OCI-LY7 (cell line): ENCODE results near the gene OSBPL6. TPM values are rescaled to one million over a fixed set of nuclear protein-coding genes. Genes with fewer than 3 reads are reported as not detected.

Experiments used
- BruUV-seq: library from RNA; stranded (reverse); fragments of 400-500 nt; replicated peaks from 2 replicates; lab custom pipeline; 2021; lab: Mats Ljungman, UMichigan
- CTCF ChIA-PET: fragments of 300-600 bp; sonication (Branson Sonifier 250); formaldehyde crosslinking; loops from one replicate; lab custom pipeline; 2022; ENCODE audit warnings: antibody characterized with exemption; ENCODE audit not compliant: unreplicated experiment; lab: Charles Lee
- POLR2A ChIA-PET: fragments of 300-600 bp; sonication (Branson Sonifier 250); formaldehyde crosslinking; loops from one replicate; lab custom pipeline; 2022; ENCODE audit warnings: antibody characterized with exemption; lab: Charles Lee
- DNase-seq: peaks from one replicate; pipeline ENCODE4 v3.0.0-alpha.2; 2015; ENCODE audit warnings: low spot score
- H2AFZ ChIP-seq: fragments of 200-600 bp; sonication (generic), shearing (Covaris generic); 2 replicates; pipeline ENCODE4 v1.6.1; 2014; ENCODE audit warnings: mild to moderate bottlenecking, antibody characterized with exemption, low read length, moderate library complexity
- H3K27ac ChIP-seq: fragments of 200-600 bp; sonication (generic); 2 replicates; pipeline ENCODE4 v1.5.1; 2014; ENCODE audit warnings: mixed run types, low read depth, mild to moderate bottlenecking, moderate library complexity, low read length, inconsistent platforms; ENCODE audit not compliant: poor library complexity, severe bottlenecking
- H3K36me3 ChIP-seq: fragments of 200-600 bp; sonication (generic); 2 replicates; pipeline ENCODE4 v1.6.1; 2014; ENCODE audit warnings: mild to moderate bottlenecking, antibody characterized with exemption, low read length, moderate library complexity, mixed read lengths; ENCODE audit not compliant: insufficient read depth
- H3K4me1 ChIP-seq: fragments of 200-600 bp; sonication (generic); 2 replicates; pipeline ENCODE4 v1.5.1; 2014; ENCODE audit warnings: mild to moderate bottlenecking, low read length; ENCODE audit not compliant: insufficient read depth, poor library complexity, severe bottlenecking
- H3K4me2 ChIP-seq: fragments of 200-600 bp; sonication (generic); 2 replicates; pipeline ENCODE4 v1.6.1; 2014; ENCODE audit warnings: mild to moderate bottlenecking, low read length
- H3K4me3 ChIP-seq: fragments of 200-600 bp; sonication (generic); 2 replicates; pipeline ENCODE4 v1.5.1; 2014; ENCODE audit warnings: mild to moderate bottlenecking, low read depth, low read length; ENCODE audit not compliant: poor library complexity, severe bottlenecking
- H3K79me2 ChIP-seq: fragments of 200-600 bp; sonication (generic); 2 replicates; pipeline ENCODE4 v1.6.1; 2016; ENCODE audit warnings: low read depth, mild to moderate bottlenecking, low read length, moderate library complexity, mixed read lengths; ENCODE audit not compliant: insufficient read depth
- H3K9me2 ChIP-seq: fragments of 200-600 bp; sonication (generic); 2 replicates; pipeline ENCODE4 v1.6.1; 2016; ENCODE audit warnings: mild to moderate bottlenecking, low read length, mixed read lengths; ENCODE audit not compliant: insufficient read depth
- H3K9me3 ChIP-seq: fragments of 200-600 bp; sonication (generic); 2 replicates; pipeline ENCODE4 v1.6.1; 2014; ENCODE audit warnings: mild to moderate bottlenecking, mixed run types, low read length, mixed read lengths
- H4K20me1 ChIP-seq: fragments of 200-600 bp; sonication (generic); 2 replicates; pipeline ENCODE4 v1.6.1; 2014; ENCODE audit warnings: mild to moderate bottlenecking, antibody characterized with exemption, low read length, moderate library complexity, mixed read lengths; ENCODE audit not compliant: insufficient read depth
- EZH2phosphoT487 ChIP-seq: fragments of 200-600 bp; sonication (generic); IDR thresholded peaks from 2 replicates; pipeline ENCODE4 v1.6.1; 2018; ENCODE audit warnings: low read depth, borderline replicate concordance, mild to moderate bottlenecking, mixed run types, antibody characterized with exemption, low read length, moderate library complexity, mixed read lengths
- intact Hi-C: fragments of 100-400 bp; cut with micrococcal nuclease; formaldehyde crosslinking; loops from one replicate; pipeline ENCODE4 v1.10.0; 2022; ENCODE audit not compliant: unreplicated experiment
- total RNA-seq, 2 experiments: library from RNA; depleted of rRNA in 1 of 2; stranded (reverse); fragments of >200 nt in 1 of 2; shearing (Covaris generic) in 1 of 2; gene quantifications; 2 replicates each; pipeline ENCODE4 v1.2.3, GENCODE V29; 2014 to 2022
- TF ChIP-seq, protein P1 (sequence below): fragments of 200-600 bp; sonication (generic); conservative IDR thresholded peaks from 2 replicates; pipeline ENCODE4 v1.5.1; 2014; ENCODE audit warnings: mild to moderate bottlenecking, antibody characterized with exemption, low read length, moderate library complexity, mixed read lengths

OSBPL6 gene
- total RNA-seq, 2 experiments from 2014 or later = not detected

DNA sequence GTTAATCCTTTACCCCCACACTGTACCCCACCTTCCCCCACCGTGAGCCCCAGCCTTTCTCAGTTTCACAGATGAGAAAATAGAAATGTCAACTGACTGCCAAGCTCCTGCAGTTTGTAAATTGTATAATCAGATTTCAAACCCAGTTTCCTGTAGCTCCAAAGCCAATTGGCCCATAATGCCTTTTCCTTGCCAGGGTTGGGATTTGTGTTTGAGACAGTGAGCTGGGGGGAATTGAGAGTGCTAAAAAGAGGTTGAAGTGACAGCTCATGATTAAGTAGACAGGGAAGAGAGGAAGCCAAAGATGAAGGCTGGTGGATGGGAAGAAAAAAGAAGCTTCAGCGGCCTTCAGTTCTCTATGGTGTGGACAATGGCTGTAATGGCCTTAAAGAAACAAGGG is 10.7 kb downstream of the OSBPL6 start:
- H3K4me1 ChIP-seq = no peaks in the 10 kb centered on the region
- intact Hi-C loops = no loop called here
- CTCF ChIA-PET = no interaction called here
- H3K9me3 ChIP-seq = no peaks in the 10 kb centered on the region
- H2AFZ ChIP-seq = no peak overlapping the region
- no peaks in the 10 kb centered on the region for H3K36me3 ChIP-seq
- POLR2A ChIA-PET = no interaction called here
- no peaks in the 10 kb centered on the region for H4K20me1 ChIP-seq
- no peak for DNase-seq
- no peaks in the 10 kb centered on the region for H3K9me2 ChIP-seq
- no TSS peak for BruUV-seq
- H3K79me2 ChIP-seq = no peaks in the 10 kb centered on the region
- no peak overlapping the region for H3K4me2 ChIP-seq
- no peak overlapping the region for H3K4me3 ChIP-seq
- H3K27ac ChIP-seq = no peak overlapping the region
- TF ChIP-seq, protein P1, sequence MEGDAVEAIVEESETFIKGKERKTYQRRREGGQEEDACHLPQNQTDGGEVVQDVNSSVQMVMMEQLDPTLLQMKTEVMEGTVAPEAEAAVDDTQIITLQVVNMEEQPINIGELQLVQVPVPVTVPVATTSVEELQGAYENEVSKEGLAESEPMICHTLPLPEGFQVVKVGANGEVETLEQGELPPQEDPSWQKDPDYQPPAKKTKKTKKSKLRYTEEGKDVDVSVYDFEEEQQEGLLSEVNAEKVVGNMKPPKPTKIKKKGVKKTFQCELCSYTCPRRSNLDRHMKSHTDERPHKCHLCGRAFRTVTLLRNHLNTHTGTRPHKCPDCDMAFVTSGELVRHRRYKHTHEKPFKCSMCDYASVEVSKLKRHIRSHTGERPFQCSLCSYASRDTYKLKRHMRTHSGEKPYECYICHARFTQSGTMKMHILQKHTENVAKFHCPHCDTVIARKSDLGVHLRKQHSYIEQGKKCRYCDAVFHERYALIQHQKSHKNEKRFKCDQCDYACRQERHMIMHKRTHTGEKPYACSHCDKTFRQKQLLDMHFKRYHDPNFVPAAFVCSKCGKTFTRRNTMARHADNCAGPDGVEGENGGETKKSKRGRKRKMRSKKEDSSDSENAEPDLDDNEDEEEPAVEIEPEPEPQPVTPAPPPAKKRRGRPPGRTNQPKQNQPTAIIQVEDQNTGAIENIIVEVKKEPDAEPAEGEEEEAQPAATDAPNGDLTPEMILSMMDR = no peak
- no peak for TF ChIP-seq EZH2phosphoT487

DNA sequence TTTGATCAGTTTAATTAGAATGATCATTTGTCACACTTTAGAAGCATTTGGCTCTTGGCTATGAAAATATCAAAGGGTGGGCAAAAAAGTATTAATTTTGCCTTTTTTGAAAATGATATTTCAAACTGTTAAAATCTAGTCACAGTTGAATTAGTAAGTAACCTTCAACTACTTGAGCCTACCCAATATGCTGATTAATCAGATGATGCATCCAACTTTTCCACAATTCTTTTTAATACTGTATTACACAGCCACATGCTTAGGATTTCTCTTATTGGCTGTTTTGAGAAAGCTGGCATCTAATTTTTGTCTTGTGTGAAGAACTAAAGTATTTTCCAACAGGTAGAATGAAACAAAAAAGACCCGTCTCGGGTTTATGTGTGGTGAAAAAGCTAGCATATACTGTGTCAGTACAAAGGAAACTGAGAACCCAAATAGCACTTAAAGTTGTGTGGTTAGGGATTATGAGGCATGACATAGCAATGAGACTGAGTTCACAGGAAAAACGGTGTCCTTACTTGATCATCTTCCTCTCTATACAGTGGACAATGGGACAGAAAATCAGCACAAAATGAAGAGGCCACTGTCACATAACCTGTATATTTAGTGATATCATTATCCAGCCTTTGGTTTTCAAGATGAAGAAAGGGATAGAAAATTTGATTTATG is 11.7 kb downstream of the OSBPL6 start:
- H3K4me1 ChIP-seq = no peaks in the 10 kb centered on the region
- BruUV-seq = no TSS peak
- H3K79me2 ChIP-seq = no peaks in the 10 kb centered on the region
- DNase-seq = no peak
- no peak overlapping the region for H3K4me3 ChIP-seq
- ChIA-PET POLR2A (interaction anchor here (0.6 kb wide), 1 partner anchor 9 kb away, joined by 6 read pairs; no protein-coding TSS in a partner anchor), CTCF (no interaction called here)
- H3K9me3 ChIP-seq = no peaks in the 10 kb centered on the region
- no peak for TF ChIP-seq EZH2phosphoT487
- TF ChIP-seq, protein P1 = no peak
- H2AFZ ChIP-seq = no peak overlapping the region
- intact Hi-C loops = no loop called here
- no peaks in the 10 kb centered on the region for H3K36me3 ChIP-seq
- H3K27ac ChIP-seq = no peak overlapping the region
- H4K20me1 ChIP-seq = no peaks in the 10 kb centered on the region
- no peaks in the 10 kb centered on the region for H3K9me2 ChIP-seq
- H3K4me2 ChIP-seq = no peak overlapping the region

DNA sequence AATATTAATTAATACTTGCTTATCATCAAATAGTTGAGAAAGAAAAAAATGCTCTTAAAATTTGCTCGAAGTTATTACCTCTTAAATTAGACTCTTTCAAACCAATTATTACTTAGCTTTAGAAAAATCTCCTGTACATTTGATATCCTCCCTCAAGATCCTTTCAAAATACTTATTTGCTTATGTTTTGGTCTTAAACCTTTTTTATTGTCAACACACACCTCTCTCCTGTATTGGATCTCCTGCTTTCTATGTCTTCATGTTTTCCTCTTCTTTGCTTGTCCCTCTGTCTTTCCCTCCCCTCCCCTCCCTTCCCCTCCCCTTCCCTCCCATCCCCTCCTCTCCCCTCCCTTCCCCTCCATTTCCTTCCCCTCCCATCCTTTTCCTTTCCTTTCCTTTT is 14.0 kb downstream of the OSBPL6 start:
- Histone ChIP-seq H3K27ac (no peak overlapping the region), H2AFZ (no peak overlapping the region), H4K20me1 (no peaks in the 10 kb centered on the region), H3K4me3 (no peak overlapping the region), H3K4me2 (no peak overlapping the region), H3K36me3 (no peaks in the 10 kb centered on the region), H3K79me2 (no peaks in the 10 kb centered on the region), H3K4me1 (no peaks in the 10 kb centered on the region), H3K9me2 (no peaks in the 10 kb centered on the region), H3K9me3 (no peaks in the 10 kb centered on the region)
- no peak for DNase-seq
- no peak for TF ChIP-seq EZH2phosphoT487
- TF ChIP-seq, protein P1 = no peak
- POLR2A ChIA-PET = interaction anchor here (0.7 kb wide), 1 partner anchor 75 kb away, joined by 5 read pairs; no protein-coding TSS in a partner anchor
- no TSS peak for BruUV-seq
- intact Hi-C loops = no loop called here
- CTCF ChIA-PET = no interaction called here
